ENCODE results near the gene VGLL1. TPM values are rescaled to one million over a fixed set of nuclear protein-coding genes. Genes with fewer than 3 reads are reported as not detected.

VGLL1 gene
- total RNA-seq, 1 donor, result not detected

GRCh38 chrX:136528645-136529315 is 3.2 kb upstream of the VGLL1 start:
- TF ChIP-seq CTCF (IDR thresholded peaks at IDR 0.05; ENCODE audit: insufficient read depth, low read length), result no peak
- no peak for DNase-seq (ENCODE audit: low read depth)
- no peak overlapping the region for H3K4me3 ChIP-seq (ENCODE audit: low read depth, low read length)

GRCh38 chrX:136529795-136530194 is 2.2 kb upstream of the VGLL1 start:
- TF ChIP-seq CTCF (IDR thresholded peaks at IDR 0.05; ENCODE audit: insufficient read depth, low read length), result no peak
- DNase-seq (ENCODE audit: low read depth), result no peak
- no peak overlapping the region for H3K4me3 ChIP-seq (ENCODE audit: low read depth, low read length)

GRCh38 chrX:136534131-136534530 is 2.1 kb downstream of the VGLL1 start:
- no peak overlapping the region for H3K4me3 ChIP-seq (ENCODE audit: low read depth, low read length)
- DNase-seq (ENCODE audit: low read depth), result no peak
- TF ChIP-seq CTCF (IDR thresholded peaks at IDR 0.05; ENCODE audit: insufficient read depth, low read length), result no peak

- no peak for DNase-seq (ENCODE audit: low read depth)
- TF ChIP-seq CTCF (IDR thresholded peaks at IDR 0.05; ENCODE audit: insufficient read depth, low read length), result no peak
- H3K4me3 ChIP-seq (ENCODE audit: low read depth, low read length), result no peak overlapping the region
Observed at GRCh38 chrX:136538811-136539210, 6.8 kb downstream of the VGLL1 start.

GRCh38 chrX:136540226-136540625 is 8.2 kb downstream of the VGLL1 start:
- no peak overlapping the region for H3K4me3 ChIP-seq (ENCODE audit: low read depth, low read length)
- no peak for TF ChIP-seq CTCF (IDR thresholded peaks at IDR 0.05; ENCODE audit: insufficient read depth, low read length)

GRCh38 chrX:136541294-136541693 is 9.3 kb downstream of the VGLL1 start:
- no peak for TF ChIP-seq CTCF (IDR thresholded peaks at IDR 0.05; ENCODE audit: insufficient read depth, low read length)
- no peak for DNase-seq (ENCODE audit: low read depth)
- no peak overlapping the region for H3K4me3 ChIP-seq (ENCODE audit: low read depth, low read length)

More at GRCh38 chrX:136540226-136540625, 8.2 kb downstream of the VGLL1 start:
- no peak for DNase-seq (ENCODE audit: low read depth)

GRCh38 chrX:136542281-136542680 is 10.3 kb downstream of the VGLL1 start:
- TF ChIP-seq CTCF (IDR thresholded peaks at IDR 0.05; ENCODE audit: insufficient read depth, low read length), result no peak
- H3K4me3 ChIP-seq (ENCODE audit: low read depth, low read length), result no peak overlapping the region
- no peak for DNase-seq (ENCODE audit: low read depth)
